Measurements from ENCODE around the gene SLC5A2.

DNA sequence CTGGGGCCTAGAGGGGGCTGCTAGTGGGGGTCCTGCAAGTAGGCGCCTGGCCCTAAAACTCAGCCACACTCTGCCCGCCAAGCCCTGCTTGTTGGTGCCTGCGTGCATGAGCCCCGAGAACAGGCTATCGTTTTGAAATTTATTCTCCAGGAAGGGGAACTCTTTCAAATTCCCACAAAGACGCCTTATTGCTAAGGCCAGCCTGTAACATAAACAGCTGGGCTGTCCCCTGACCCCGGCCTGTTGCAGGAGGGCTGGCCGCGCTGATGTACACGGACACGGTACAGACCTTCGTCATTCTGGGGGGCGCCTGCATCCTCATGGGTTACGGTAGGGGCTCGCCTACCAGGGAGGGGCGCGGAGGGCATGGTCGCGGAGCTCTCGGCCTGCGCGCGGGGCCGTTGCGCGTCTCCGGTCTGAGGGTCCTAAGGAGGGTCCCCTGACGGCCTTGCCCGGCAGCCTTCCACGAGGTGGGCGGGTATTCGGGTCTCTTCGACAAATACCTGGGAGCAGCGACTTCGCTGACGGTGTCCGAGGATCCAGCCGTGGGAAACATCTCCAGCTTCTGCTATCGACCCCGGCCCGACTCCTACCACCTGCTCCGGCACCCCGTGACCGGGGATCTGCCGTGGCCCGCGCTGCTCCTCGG lies 4.3 kb downstream of the SLC5A2 start:
- TF ChIP-seq RARB (CRISPR knock-in tag; IDR thresholded peaks at IDR 0.05) (no peak), TOX (CRISPR knock-in tag; IDR thresholded peaks at IDR 0.05; ENCODE audit: borderline replicate concordance) (no peak), ISL1 (CRISPR knock-in tag; IDR thresholded peaks at IDR 0.05) (no peak), TCF4 (CRISPR knock-in tag; IDR thresholded peaks at IDR 0.05; ENCODE audit: borderline replicate concordance) (no peak), ZNF70 (CRISPR knock-in tag; IDR thresholded peaks at IDR 0.05) (no peak), ZNF565 (CRISPR knock-in tag; conservative IDR thresholded peaks at IDR 0.05; ENCODE audit: low read depth) (no peak), ARNTL (CRISPR knock-in tag; IDR thresholded peaks at IDR 0.05; ENCODE audit: borderline replicate concordance, low read depth) (no peak), ZC3H10 (CRISPR knock-in tag; IDR thresholded peaks at IDR 0.05) (no peak), ZFP3 (CRISPR knock-in tag; IDR thresholded peaks at IDR 0.05) (no peak)
- TF ChIP-seq, protein P1, sequence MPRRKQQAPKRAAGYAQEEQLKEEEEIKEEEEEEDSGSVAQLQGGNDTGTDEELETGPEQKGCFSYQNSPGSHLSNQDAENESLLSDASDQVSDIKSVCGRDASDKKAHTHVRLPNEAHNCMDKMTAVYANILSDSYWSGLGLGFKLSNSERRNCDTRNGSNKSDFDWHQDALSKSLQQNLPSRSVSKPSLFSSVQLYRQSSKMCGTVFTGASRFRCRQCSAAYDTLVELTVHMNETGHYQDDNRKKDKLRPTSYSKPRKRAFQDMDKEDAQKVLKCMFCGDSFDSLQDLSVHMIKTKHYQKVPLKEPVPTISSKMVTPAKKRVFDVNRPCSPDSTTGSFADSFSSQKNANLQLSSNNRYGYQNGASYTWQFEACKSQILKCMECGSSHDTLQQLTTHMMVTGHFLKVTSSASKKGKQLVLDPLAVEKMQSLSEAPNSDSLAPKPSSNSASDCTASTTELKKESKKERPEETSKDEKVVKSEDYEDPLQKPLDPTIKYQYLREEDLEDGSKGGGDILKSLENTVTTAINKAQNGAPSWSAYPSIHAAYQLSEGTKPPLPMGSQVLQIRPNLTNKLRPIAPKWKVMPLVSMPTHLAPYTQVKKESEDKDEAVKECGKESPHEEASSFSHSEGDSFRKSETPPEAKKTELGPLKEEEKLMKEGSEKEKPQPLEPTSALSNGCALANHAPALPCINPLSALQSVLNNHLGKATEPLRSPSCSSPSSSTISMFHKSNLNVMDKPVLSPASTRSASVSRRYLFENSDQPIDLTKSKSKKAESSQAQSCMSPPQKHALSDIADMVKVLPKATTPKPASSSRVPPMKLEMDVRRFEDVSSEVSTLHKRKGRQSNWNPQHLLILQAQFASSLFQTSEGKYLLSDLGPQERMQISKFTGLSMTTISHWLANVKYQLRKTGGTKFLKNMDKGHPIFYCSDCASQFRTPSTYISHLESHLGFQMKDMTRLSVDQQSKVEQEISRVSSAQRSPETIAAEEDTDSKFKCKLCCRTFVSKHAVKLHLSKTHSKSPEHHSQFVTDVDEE (CRISPR knock-in tag; IDR thresholded peaks at IDR 0.05), result no peak
- TF ChIP-seq, protein P2, sequence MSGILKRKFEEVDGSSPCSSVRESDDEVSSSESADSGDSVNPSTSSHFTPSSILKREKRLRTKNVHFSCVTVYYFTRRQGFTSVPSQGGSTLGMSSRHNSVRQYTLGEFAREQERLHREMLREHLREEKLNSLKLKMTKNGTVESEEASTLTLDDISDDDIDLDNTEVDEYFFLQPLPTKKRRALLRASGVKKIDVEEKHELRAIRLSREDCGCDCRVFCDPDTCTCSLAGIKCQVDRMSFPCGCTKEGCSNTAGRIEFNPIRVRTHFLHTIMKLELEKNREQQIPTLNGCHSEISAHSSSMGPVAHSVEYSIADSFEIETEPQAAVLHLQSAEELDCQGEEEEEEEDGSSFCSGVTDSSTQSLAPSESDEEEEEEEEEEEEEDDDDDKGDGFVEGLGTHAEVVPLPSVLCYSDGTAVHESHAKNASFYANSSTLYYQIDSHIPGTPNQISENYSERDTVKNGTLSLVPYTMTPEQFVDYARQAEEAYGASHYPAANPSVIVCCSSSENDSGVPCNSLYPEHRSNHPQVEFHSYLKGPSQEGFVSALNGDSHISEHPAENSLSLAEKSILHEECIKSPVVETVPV (CRISPR knock-in tag; IDR thresholded peaks at IDR 0.05), result no peak
- TF ChIP-seq, protein P3, sequence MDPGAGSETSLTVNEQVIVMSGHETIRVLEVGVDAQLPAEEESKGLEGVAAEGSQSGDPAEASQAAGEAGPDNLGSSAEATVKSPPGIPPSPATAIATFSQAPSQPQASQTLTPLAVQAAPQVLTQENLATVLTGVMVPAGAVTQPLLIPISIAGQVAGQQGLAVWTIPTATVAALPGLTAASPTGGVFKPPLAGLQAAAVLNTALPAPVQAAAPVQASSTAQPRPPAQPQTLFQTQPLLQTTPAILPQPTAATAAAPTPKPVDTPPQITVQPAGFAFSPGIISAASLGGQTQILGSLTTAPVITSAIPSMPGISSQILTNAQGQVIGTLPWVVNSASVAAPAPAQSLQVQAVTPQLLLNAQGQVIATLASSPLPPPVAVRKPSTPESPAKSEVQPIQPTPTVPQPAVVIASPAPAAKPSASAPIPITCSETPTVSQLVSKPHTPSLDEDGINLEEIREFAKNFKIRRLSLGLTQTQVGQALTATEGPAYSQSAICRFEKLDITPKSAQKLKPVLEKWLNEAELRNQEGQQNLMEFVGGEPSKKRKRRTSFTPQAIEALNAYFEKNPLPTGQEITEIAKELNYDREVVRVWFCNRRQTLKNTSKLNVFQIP (CRISPR knock-in tag; IDR thresholded peaks at IDR 0.05; ENCODE audit: borderline replicate concordance, low read depth), result no peak
- TF ChIP-seq, protein P4, sequence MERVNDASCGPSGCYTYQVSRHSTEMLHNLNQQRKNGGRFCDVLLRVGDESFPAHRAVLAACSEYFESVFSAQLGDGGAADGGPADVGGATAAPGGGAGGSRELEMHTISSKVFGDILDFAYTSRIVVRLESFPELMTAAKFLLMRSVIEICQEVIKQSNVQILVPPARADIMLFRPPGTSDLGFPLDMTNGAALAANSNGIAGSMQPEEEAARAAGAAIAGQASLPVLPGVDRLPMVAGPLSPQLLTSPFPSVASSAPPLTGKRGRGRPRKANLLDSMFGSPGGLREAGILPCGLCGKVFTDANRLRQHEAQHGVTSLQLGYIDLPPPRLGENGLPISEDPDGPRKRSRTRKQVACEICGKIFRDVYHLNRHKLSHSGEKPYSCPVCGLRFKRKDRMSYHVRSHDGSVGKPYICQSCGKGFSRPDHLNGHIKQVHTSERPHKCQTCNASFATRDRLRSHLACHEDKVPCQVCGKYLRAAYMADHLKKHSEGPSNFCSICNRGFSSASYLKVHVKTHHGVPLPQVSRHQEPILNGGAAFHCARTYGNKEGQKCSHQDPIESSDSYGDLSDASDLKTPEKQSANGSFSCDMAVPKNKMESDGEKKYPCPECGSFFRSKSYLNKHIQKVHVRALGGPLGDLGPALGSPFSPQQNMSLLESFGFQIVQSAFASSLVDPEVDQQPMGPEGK (CRISPR knock-in tag; IDR thresholded peaks at IDR 0.05; ENCODE audit: borderline replicate concordance), result no peak

All from SK-N-SH treated with all-trans-retinoic acid at 6 μM for 48 hours (cell line).